IMR-90 (cell line): ENCODE measurements around the gene MSANTD1. TPM values are rescaled to one million over a fixed set of nuclear protein-coding genes. Genes with fewer than 3 reads are reported as not detected.

ENCODE experiments used
- ATAC-seq: fragments of 200-7000 bp; cut with Tn5 transposase; 2 replicates; pipeline ENCODE4 v1.9.1; 2020; ENCODE audit warnings: low read depth, mild to moderate bottlenecking, moderate library complexity
- BruUV-seq: library from RNA; stranded (reverse); fragments of 400-500 nt; replicated peaks from 2 replicates; lab custom pipeline; 2021; lab: Mats Ljungman, UMichigan
- CTCF ChIA-PET: fragments of 300-600 bp; formaldehyde crosslinking; extraction: SDS; loops from one replicate; lab custom pipeline; 2021; ENCODE audit warnings: antibody characterized with exemption; lab: Yijun Ruan, JAX
- POLR2A ChIA-PET: fragments of 300-600 bp; sonication (Branson Sonifier 250); formaldehyde crosslinking; loops from one replicate; lab custom pipeline; 2022; ENCODE audit warnings: antibody characterized with exemption; ENCODE audit not compliant: unreplicated experiment; lab: Charles Lee
- DNase-seq: peaks from one replicate; pipeline ENCODE4 v3.0.0; 2013
- H2AFZ ChIP-seq: replicated peaks from 2 replicates; pipeline ENCODE3; 2013; ENCODE audit warnings: low read length, mild to moderate bottlenecking; ENCODE audit not compliant: poor library complexity
- H2AK5ac ChIP-seq: 2 replicates; pipeline ENCODE4 v1.6.1; 2013; ENCODE audit warnings: low read depth, low read length, inconsistent platforms
- H2AK9ac ChIP-seq: replicated peaks from 2 replicates; pipeline ENCODE3; 2013; ENCODE audit warnings: mild to moderate bottlenecking, low read depth, low read length, moderate library complexity; ENCODE audit not compliant: poor library complexity
- H2BK120ac ChIP-seq: 2 replicates; pipeline ENCODE4 v1.6.1; 2013; ENCODE audit warnings: low read depth, low read length, inconsistent platforms
- H2BK15ac ChIP-seq: 3 replicates; pipeline ENCODE4 v1.6.1; 2013; ENCODE audit warnings: low read depth, low read length, inconsistent platforms
- H2BK20ac ChIP-seq: 2 replicates; pipeline ENCODE4 v1.6.1; 2013; ENCODE audit warnings: low read depth, mild to moderate bottlenecking, inconsistent platforms, low read length, moderate library complexity
- H2BK5ac ChIP-seq: 2 replicates; pipeline ENCODE4 v1.6.1; 2013; ENCODE audit warnings: mild to moderate bottlenecking, low read depth, low read length, inconsistent platforms; ENCODE audit not compliant: poor library complexity, severe bottlenecking
- H3K14ac ChIP-seq: replicated peaks from 2 replicates; pipeline ENCODE4 v1.6.1; 2013; ENCODE audit warnings: low read depth, low read length, inconsistent platforms
- H3K18ac ChIP-seq: 2 replicates; pipeline ENCODE4 v1.6.1; 2013; ENCODE audit warnings: low read depth, low read length, control low read depth
- H3K23ac ChIP-seq: 2 replicates; pipeline ENCODE4 v1.6.1; 2013; ENCODE audit warnings: low read depth, low read length, inconsistent platforms
- H3K27ac ChIP-seq: 2 replicates; pipeline ENCODE4 v1.5.1; 2013; ENCODE audit warnings: mild to moderate bottlenecking, control low read depth, low read length; ENCODE audit not compliant: insufficient read depth
- H3K27me3 ChIP-seq: 2 replicates; pipeline ENCODE4 v1.6.1; 2013; ENCODE audit warnings: low read length; ENCODE audit not compliant: control insufficient read depth, insufficient read depth
- H3K36me3 ChIP-seq: 2 replicates; pipeline ENCODE4 v1.6.1; 2013; ENCODE audit warnings: low read length, mixed read lengths; ENCODE audit not compliant: control insufficient read depth, insufficient read depth
- H3K4ac ChIP-seq: 2 replicates; pipeline ENCODE4 v1.6.1; 2013; ENCODE audit warnings: low read depth, low read length, inconsistent platforms
- H3K4me1 ChIP-seq: 2 replicates; pipeline ENCODE4 v1.6.1; 2013; ENCODE audit warnings: low read length, mixed read lengths; ENCODE audit not compliant: control insufficient read depth, insufficient read depth
- H3K4me2 ChIP-seq: 2 replicates; pipeline ENCODE4 v1.6.1; 2013; ENCODE audit warnings: low read depth, mild to moderate bottlenecking, control low read depth, low read length, moderate library complexity
- H3K4me3 ChIP-seq: 2 replicates; pipeline ENCODE4 v1.5.1; 2013; ENCODE audit warnings: low read depth, mild to moderate bottlenecking, control low read depth, low read length, moderate library complexity; ENCODE audit not compliant: insufficient read depth
- H3K56ac ChIP-seq: 2 replicates; pipeline ENCODE4 v1.6.1; 2013; ENCODE audit warnings: low read length, inconsistent platforms; ENCODE audit not compliant: insufficient read depth; ENCODE audit errors: extremely low read depth
- H3K79me1 ChIP-seq, 2 experiments: 2 replicates each; pipeline ENCODE4 v1.6.1; 2013; ENCODE audit warnings: low read length in 2 of 2, inconsistent platforms in 1 of 2, low read depth in 1 of 2
- H3K9ac ChIP-seq: 2 replicates; pipeline ENCODE4 v1.6.1; 2013; ENCODE audit warnings: low read depth, low read length, control low read depth
- H3K9me1 ChIP-seq: 2 replicates; pipeline ENCODE4 v1.6.1; 2013; ENCODE audit warnings: low read length, inconsistent platforms; ENCODE audit not compliant: insufficient read depth
- H3K9me3 ChIP-seq: 2 replicates; pipeline ENCODE4 v1.6.1; 2013; ENCODE audit warnings: low read length; ENCODE audit not compliant: control insufficient read depth, insufficient read depth
- H4K20me1 ChIP-seq: 2 replicates; pipeline ENCODE4 v1.6.1; 2013; ENCODE audit warnings: low read length, inconsistent platforms; ENCODE audit not compliant: insufficient read depth
- H4K5ac ChIP-seq: 2 replicates; pipeline ENCODE4 v1.6.1; 2013; ENCODE audit warnings: mild to moderate bottlenecking, low read depth, low read length, control low read depth
- H4K8ac ChIP-seq, 2 experiments: 2 replicates each; pipeline ENCODE4 v1.6.1; 2013; ENCODE audit warnings: low read depth in 2 of 2, low read length in 2 of 2, control low read depth in 1 of 2, inconsistent platforms in 1 of 2
- H4K91ac ChIP-seq: 2 replicates; pipeline ENCODE4 v1.6.1; 2013; ENCODE audit warnings: low read depth, low read length, inconsistent platforms; ENCODE audit not compliant: insufficient read depth
- BHLHE40 ChIP-seq: fragments of 150-350 bp; IDR thresholded peaks from 2 replicates; pipeline ENCODE4 v1.6.1; 2016; ENCODE audit warnings: mild to moderate bottlenecking, low read depth, low read length
- CHD1 ChIP-seq: IDR thresholded peaks from 2 replicates; pipeline ENCODE4 v1.6.1; 2012; ENCODE audit warnings: low read depth, low read length, improper control_type of control experiment
- CTCF ChIP-seq: conservative IDR thresholded peaks from 2 replicates; pipeline ENCODE4 v1.5.1; 2012; ENCODE audit warnings: mild to moderate bottlenecking, low read depth, low read length, improper control_type of control experiment
- ELK1 ChIP-seq: fragments of 150-350 bp; IDR thresholded peaks from 2 replicates; pipeline ENCODE4 v1.6.1; 2016; ENCODE audit warnings: low read depth, mild to moderate bottlenecking, low read length, moderate library complexity, borderline replicate concordance
- FOS ChIP-seq: fragments of 150-350 bp; IDR thresholded peaks from 2 replicates; pipeline ENCODE4 v1.6.1; 2016; ENCODE audit warnings: low read depth, low read length
- MAFK ChIP-seq: IDR thresholded peaks from 2 replicates; pipeline ENCODE4 v1.6.1; 2012; ENCODE audit warnings: low read depth, low read length, improper control_type of control experiment
- MAZ ChIP-seq: IDR thresholded peaks from 2 replicates; pipeline ENCODE4 v1.6.1; 2012; ENCODE audit warnings: low read depth, mild to moderate bottlenecking, low read length, improper control_type of control experiment, moderate library complexity, borderline replicate concordance
- MXI1 ChIP-seq: IDR thresholded peaks from 2 replicates; pipeline ENCODE4 v1.6.1; 2012; ENCODE audit warnings: low read depth, mild to moderate bottlenecking, low read length, moderate library complexity, borderline replicate concordance
- NFE2L2 ChIP-seq: fragments of 150-350 bp; IDR thresholded peaks from 2 replicates; pipeline ENCODE4 v1.6.1; 2016; ENCODE audit warnings: low read depth, mild to moderate bottlenecking, low read length
- POLR2A ChIP-seq: IDR thresholded peaks from 2 replicates; pipeline ENCODE4 v1.6.1; 2012; ENCODE audit warnings: mild to moderate bottlenecking, low read depth, low read length
- RAD21 ChIP-seq: IDR thresholded peaks from 2 replicates; pipeline ENCODE4 v1.6.1; 2012; ENCODE audit warnings: low read length, improper control_type of control experiment
- RFX5 ChIP-seq: IDR thresholded peaks from 2 replicates; pipeline ENCODE4 v1.8.0; 2012; ENCODE audit warnings: low read depth, mild to moderate bottlenecking, low read length, moderate library complexity
- SMC3 ChIP-seq: fragments of 150-350 bp; IDR thresholded peaks from 2 replicates; pipeline ENCODE4 v1.6.1; 2016; ENCODE audit warnings: low read depth, mild to moderate bottlenecking, antibody characterized with exemption, low read length, moderate library complexity
- USF2 ChIP-seq: fragments of 150-350 bp; IDR thresholded peaks from 2 replicates; pipeline ENCODE4 v1.6.1; 2017; ENCODE audit warnings: mild to moderate bottlenecking, antibody characterized with exemption, low read length, low read depth
- WGBS, 2 experiments: methylation state at CpG; one replicate each; pipeline versions ENCODE4 v1.1.5 to v1.1.7; 2013; ENCODE audit warnings: missing lambda C conversion rate in 2 of 2; ENCODE audit not compliant: insufficient read length in 1 of 2; ENCODE audit errors: extremely low coverage in 2 of 2; 5-methylcytosine and 5-hydroxymethylcytosine counted together
- dilution Hi-C: fragments of 300-500 bp; cut with HindIII; formaldehyde crosslinking; loops from one replicate; pipeline ENCODE4 v1.14.3; 2018; ENCODE audit warnings: low sequenced_read_pairs; ENCODE audit not compliant: unreplicated experiment
- in situ Hi-C: fragments of 300-500 bp; cut with MboI; formaldehyde crosslinking; loops from 3 replicates; pipeline ENCODE4 v1.14.3; 2019; ENCODE audit warnings: low sequenced_read_pairs, inconsistent platforms, mixed read lengths
- intact Hi-C: fragments of 100-400 bp; cut with micrococcal nuclease; formaldehyde crosslinking; loops from 2 replicates; pipeline ENCODE4 v1.10.0; 2022
- polyA plus RNA-seq, 3 experiments: library from polyadenylated mRNA; depleted of rRNA; stranded (reverse); fragments of >200 nt; gene quantifications; 2 replicates each; pipeline ENCODE4 v1.2.3, GENCODE V29; 2012; ENCODE audit warnings: low replicate concordance in 1 of 3
- total RNA-seq: library from RNA; depleted of rRNA; stranded (reverse); fragments of >200 nt; gene quantifications from 2 replicates; pipeline ENCODE4 v1.2.3, GENCODE V29; 2012

The MSANTD1 gene
- total and polyA plus RNA-seq, 2 of the 4 experiments (the other 2 are of a cell fraction) = under 0.01 to 0.07 TPM

- Histone ChIP-seq H3K4me2 (no peak overlapping the region), H3K9me1 (peaks cover 16% of the 10 kb centered on the region), H2AK9ac (no peak overlapping the region), H3K4me1 (peaks cover 18% of the 10 kb centered on the region), H2BK20ac (no peak overlapping the region), H3K27me3 (no peaks in the 10 kb centered on the region), H3K4me3 (no peak overlapping the region), H3K14ac (no peak overlapping the region), H3K9me3 (no peaks in the 10 kb centered on the region), H3K18ac (no peak overlapping the region), H3K4ac (no peak overlapping the region), H2AFZ (no peak overlapping the region), H3K23ac (no peak overlapping the region), H2BK120ac (no peak overlapping the region), H2AK5ac (no peak overlapping the region), H4K20me1 (peaks cover 13% of the 10 kb centered on the region; the same call in 1 of the 2 replicates), H3K36me3 (peaks cover 15% of the 10 kb centered on the region; the same call in 1 of the 2 replicates), H4K8ac (no peak overlapping the region), H4K5ac (no peak overlapping the region; the same call in 1 of the 2 replicates), H3K27ac (no peak overlapping the region; the same call in 1 of the 2 replicates), H3K79me1 (peaks cover 0 to 19% of the 10 kb centered on the region in 2 experiments; a peak in 2 of 4 replicates), H3K56ac (no peak overlapping the region), H2BK5ac (no peak overlapping the region), H4K91ac (no peak overlapping the region), H3K9ac (no peak overlapping the region), H2BK15ac (no peak overlapping the region)
- TSS peak; percentile 7 for BruUV-seq
- ChIA-PET CTCF (interaction anchor here (1.7 kb wide), 1 partner anchor 10 kb away, joined by 4 read pairs; no protein-coding TSS in a partner anchor), POLR2A (no interaction called here)
- DNase-seq = no peak
- in situ Hi-C loops = no loop called here
- dilution Hi-C loops = no loop called here
- intact Hi-C loops = no loop called here
- ATAC-seq = no peak
- WGBS, 2 experiments = 95% methylated on average over 2 of the region's 22 CpGs; no CpG with 5 or more reads in 1 of the 2 experiments
- TF ChIP-seq SMC3 = no peak
- no peak for TF ChIP-seq ELK1
- no peak for TF ChIP-seq RAD21
- TF ChIP-seq FOS = no peak
- TF ChIP-seq RFX5 = no peak
- TF ChIP-seq USF2 = no peak
- no peak for TF ChIP-seq MXI1
- no peak for TF ChIP-seq NFE2L2
- TF ChIP-seq MAFK = no peak
- no peak for TF ChIP-seq POLR2A
- TF ChIP-seq MAZ = no peak
- TF ChIP-seq CTCF = no peak
- no peak for TF ChIP-seq CHD1
- no peak for TF ChIP-seq BHLHE40
These were observed 45.8 kb upstream of the MSANTD1 start for GRCh38 chr4:3202836-3203820.
